Kidney (tissue), 14 donors: ENCODE data around the gene NXPH3. TPM values are rescaled to one million over a fixed set of nuclear protein-coding genes. Genes with fewer than 3 reads are reported as not detected.

Experiments
- DNase-seq, 5 donors: peaks; one replicate each; pipeline ENCODE4 v3.0.0-alpha.2; 2013 to 2020
- FAIRE-seq: peaks from 2 replicates; lab custom pipeline; 2012; peaks lifted over from hg19 to GRCh38; lab: Jason Lieb, UNC
- H3K27ac ChIP-seq, 2 donors: one replicate each; pipeline ENCODE4 v1.7.0; 2013; ENCODE audit warnings: low read depth in 2 of 2, low read length in 2 of 2, inconsistent platforms in 1 of 2
- H3K27me3 ChIP-seq: one replicate; pipeline ENCODE4 v1.7.1; 2013; ENCODE audit warnings: low read length, inconsistent platforms; ENCODE audit not compliant: control insufficient read depth, insufficient read depth
- H3K36me3 ChIP-seq, 3 donors: one replicate each; pipeline versions ENCODE4 v1.7.0 to v1.7.1; 2013; ENCODE audit warnings: low read length in 3 of 3, control low read depth in 1 of 3, inconsistent platforms in 1 of 3; ENCODE audit not compliant: insufficient read depth in 3 of 3, control insufficient read depth in 2 of 3
- H3K4me1 ChIP-seq, 3 donors: one replicate each; pipeline versions ENCODE4 v1.7.0 to v1.7.1; 2013; ENCODE audit warnings: low read length in 3 of 3, inconsistent platforms in 1 of 3, low read depth in 1 of 3; ENCODE audit not compliant: control insufficient read depth in 2 of 3, insufficient read depth in 2 of 3
- H3K4me3 ChIP-seq, 3 donors: one replicate each; pipeline versions ENCODE4 v1.7.0 to v1.8.1; 2013; ENCODE audit warnings: low read length in 3 of 3, control low read depth in 1 of 3, inconsistent platforms in 1 of 3
- H3K9ac ChIP-seq, 3 donors: one replicate each; pipeline versions ENCODE4 v1.7.0 to v1.7.1; 2013; ENCODE audit warnings: low read length in 3 of 3, control low read depth in 1 of 3, inconsistent platforms in 1 of 3
- H3K9me3 ChIP-seq, 3 donors: one replicate each; pipeline versions ENCODE4 v1.7.0 to v1.7.1; 2013; ENCODE audit warnings: low read length in 3 of 3, control low read depth in 1 of 3, inconsistent platforms in 1 of 3; ENCODE audit not compliant: control insufficient read depth in 2 of 3, insufficient read depth in 1 of 3
- CTCF ChIP-seq: IDR thresholded peaks from 3 replicates; pipeline ENCODE4 v1.5.1; 2012; ENCODE audit warnings: mild to moderate bottlenecking, moderate library complexity, borderline replicate concordance; ENCODE audit not compliant: insufficient read depth; ENCODE audit errors: extremely low read depth
- intact Hi-C: fragments of 100-400 bp; cut with DNase I; formaldehyde crosslinking; loops from one replicate; pipeline ENCODE4 v1.11.1; 2022
- polyA plus RNA-seq: library from polyadenylated mRNA; stranded (reverse); fragments of 350-450 nt; fragmentation: Illumina TruSeq; extraction: RNeasy Lipid Tissue Mini Kit (QIAGEN cat#74804); gene quantifications from one replicate; pipeline ENCODE4 v1.2.3, GENCODE V29; 2014; ENCODE audit warnings: low read depth, low replicate concordance; ENCODE audit not compliant: insufficient read depth
- total RNA-seq: library from RNA; stranded (reverse); fragmentation: NEBNext Ultra II Directional; extraction: Animal tissue kit (Norgen Biotek cat#: 25700); gene quantifications from one replicate; pipeline ENCODE4 v1.2.1, GENCODE V29; 2021
- donor health status: control.
- donor health status: control.
- donor health status: control.
- donor health status: control.
- donor health status: control.
- donor health status: DM: yes; HTN: yes; CAD: no.
- donor health status: Normal renal cell carcinoma (clear cell type).

NXPH3 gene
- total and polyA plus RNA-seq, 2 donors from 2014 or later = 0.98 to 1.2 TPM

- H3K4me1 ChIP-seq = peaks cover 0 to 4% (median 0%) of the 10 kb centered on the region in 3 donors
- H3K36me3 ChIP-seq = no peaks in the 10 kb centered on the region
- no peak overlapping the region for H3K9ac ChIP-seq
- intact Hi-C loops = loop anchor here (10.0 kb wide), 2 partner anchors 61 to 121 kb away; partner anchors contain the start of gene NGFR
- no peaks in the 10 kb centered on the region for H3K9me3 ChIP-seq
- FAIRE-seq (no peak), DNase-seq (peak; percentile 39 to 78 (median 75))
- no peak for TF ChIP-seq CTCF
- no peak overlapping the region for H3K4me3 ChIP-seq
- H3K27ac ChIP-seq = no peak overlapping the region
- no peaks in the 10 kb centered on the region for H3K27me3 ChIP-seq
Observed at GRCh38 chr17:49555495-49556222, 20.0 kb upstream of the NXPH3 start.

GRCh38 chr17:49556223-49556943, 19.3 kb upstream of the NXPH3 start:
- peak; percentile 86 to 94 (median 91) for DNase-seq
- H3K9me3 ChIP-seq = no peaks in the 10 kb centered on the region
- H3K4me1 ChIP-seq = peaks cover 0 to 4% (median 0%) of the 10 kb centered on the region in 3 donors
- intact Hi-C loops = loop anchor here (10.0 kb wide), 2 partner anchors 62 to 122 kb away; partner anchors contain the start of gene NGFR
- H3K36me3 ChIP-seq = no peaks in the 10 kb centered on the region
- H3K4me3 ChIP-seq = no peak overlapping the region
- no peak overlapping the region for H3K27ac ChIP-seq
- H3K9ac ChIP-seq = no peak overlapping the region
- no peak for FAIRE-seq
- TF ChIP-seq CTCF = peak; percentile 97
- H3K27me3 ChIP-seq = no peaks in the 10 kb centered on the region

GRCh38 chr17:49557312-49558024, 18.2 kb upstream of the NXPH3 start:
- FAIRE-seq = no peak
- peak; percentile 29 for TF ChIP-seq CTCF
- DNase-seq = peak in 4 of 5 donors; percentile 47 to 76 (median 64)
- Histone ChIP-seq H3K27ac (no peak overlapping the region), H3K4me1 (peaks cover 0 to 4% (median 0%) of the 10 kb centered on the region in 3 donors), H3K36me3 (no peaks in the 10 kb centered on the region), H3K9me3 (no peaks in the 10 kb centered on the region), H3K9ac (no peak overlapping the region), H3K27me3 (no peaks in the 10 kb centered on the region), H3K4me3 (no peak overlapping the region)
- intact Hi-C loops = loop anchor here (10.0 kb wide), 2 partner anchors 63 to 123 kb away; partner anchors contain the start of gene NGFR
